GM18867 (cell line): ENCODE results near the gene DOCK4.

Source experiments
- ATAC-seq: cut with Tn5 transposase; IDR thresholded peaks from one replicate; pipeline ENCODE4 v1.9.1; 2021; ENCODE audit warnings: mild to moderate bottlenecking, moderate library complexity; ENCODE audit not compliant: unreplicated experiment

Gene DOCK4

DNA sequence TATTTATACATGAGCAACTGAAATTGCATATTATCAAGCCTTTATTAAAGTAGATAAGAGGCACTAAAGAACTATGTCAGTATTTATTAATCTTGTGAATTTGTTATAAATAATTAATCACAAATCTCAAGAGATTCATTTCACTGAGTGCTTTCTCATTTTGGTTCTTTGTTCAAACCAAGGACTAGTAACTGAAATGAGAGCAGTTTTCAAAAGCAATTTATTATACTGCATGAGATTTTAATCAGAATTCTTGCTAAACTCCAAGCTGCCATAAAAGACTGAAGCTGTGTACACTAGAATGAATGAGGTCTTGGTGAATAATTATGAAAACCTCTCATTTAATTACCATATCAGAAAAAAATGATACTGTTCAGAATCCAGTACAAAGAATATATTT is 419.1 kb downstream of the DOCK4 start:
- ATAC-seq = no peak

DNA sequence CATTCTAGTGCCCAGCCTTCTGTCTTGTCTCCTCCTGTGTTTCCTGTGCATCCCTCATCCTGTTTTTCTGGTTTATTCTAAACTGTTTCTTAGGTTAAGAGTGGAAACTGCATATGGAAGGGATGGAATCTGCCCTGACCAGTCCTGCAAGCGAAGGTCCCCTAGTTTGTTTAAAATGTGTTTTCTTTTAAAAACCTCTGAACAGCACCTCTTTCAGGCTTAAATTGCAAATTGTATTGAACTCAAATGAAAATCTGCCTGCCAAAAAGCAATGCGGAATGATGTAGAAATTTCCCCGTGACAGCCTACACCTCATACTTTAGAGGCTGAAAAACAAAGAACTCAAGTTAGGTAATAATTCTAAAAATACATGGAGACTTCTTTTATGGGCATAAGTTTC is 421.1 kb downstream of the DOCK4 start:
- no peak for ATAC-seq

DNA sequence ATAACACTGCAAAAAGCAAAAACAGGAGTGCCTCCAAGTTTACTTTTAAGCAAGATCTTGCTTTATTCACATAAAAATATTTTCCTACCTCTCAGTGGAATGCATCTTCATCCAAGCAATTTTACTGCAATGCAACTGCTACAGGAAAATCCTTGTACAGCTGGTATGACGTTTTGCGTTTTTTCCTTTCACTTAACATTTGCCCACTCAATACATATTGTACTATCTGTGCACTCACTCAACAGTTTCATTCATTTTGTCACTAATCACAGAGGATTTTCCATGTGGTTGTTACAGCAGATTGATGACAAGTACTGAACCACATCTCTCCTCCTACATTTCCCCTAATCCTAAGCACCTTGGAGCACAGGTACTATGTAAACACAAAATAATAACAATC is 421.9 kb downstream of the DOCK4 start:
- ATAC-seq = no peak

DNA sequence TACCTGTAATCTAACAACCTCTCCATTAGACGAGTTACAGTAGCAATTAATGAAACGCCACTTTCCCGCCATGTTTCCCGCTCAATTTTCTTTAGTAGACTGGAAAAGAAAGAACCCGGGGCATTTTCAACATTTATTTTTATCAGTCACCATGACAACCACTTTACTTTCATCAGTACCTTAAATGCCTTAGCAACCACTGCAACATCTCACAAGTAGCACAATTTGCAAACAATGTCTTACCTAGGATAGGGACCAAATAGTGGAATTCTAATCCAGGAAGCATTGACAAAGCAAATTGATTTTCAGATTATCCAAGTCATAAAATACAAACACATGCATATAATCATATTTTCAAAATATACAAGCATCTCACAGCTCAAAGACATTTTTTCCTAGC is 422.3 kb downstream of the DOCK4 start:
- ATAC-seq = no peak

DNA sequence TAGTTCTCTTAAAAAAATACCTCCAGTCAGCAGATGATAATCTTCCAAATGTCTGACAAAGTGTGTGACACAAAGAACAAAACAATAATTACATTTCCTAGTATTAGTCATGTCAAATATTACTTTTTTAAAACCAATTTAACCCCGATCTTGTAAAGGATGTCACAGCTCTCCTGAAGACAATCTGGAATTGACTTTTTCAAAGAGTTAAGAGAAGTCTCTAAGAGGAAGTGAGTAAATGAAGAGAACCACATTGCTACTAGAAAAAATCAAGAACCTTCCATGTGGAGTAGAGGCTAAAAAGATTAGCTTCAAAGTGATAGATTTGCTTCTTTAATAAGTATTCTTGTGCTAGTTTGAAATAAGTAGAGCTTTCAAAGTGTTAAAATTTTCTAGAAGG is 425.7 kb downstream of the DOCK4 start:
- ATAC-seq = peak; percentile 47

DNA sequence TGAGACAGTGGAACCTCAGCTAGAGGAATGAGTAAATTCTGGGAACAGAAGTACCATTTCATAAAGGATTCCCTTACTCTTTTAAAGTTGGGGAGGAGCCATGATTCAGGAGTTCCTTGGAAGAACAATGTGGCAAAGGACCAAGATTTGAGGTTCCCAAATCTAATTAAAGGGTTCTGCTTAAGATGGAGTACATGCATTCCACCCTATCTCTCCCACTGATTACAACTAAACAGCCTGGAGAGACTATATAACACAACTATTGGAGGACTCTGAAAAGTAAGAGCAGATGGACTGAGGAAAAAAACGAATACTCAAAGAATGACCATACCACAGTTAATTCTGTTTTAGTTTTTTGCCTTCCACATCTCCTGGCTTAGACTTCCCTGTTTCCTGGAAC is 431.0 kb downstream of the DOCK4 start:
- no peak for ATAC-seq

DNA sequence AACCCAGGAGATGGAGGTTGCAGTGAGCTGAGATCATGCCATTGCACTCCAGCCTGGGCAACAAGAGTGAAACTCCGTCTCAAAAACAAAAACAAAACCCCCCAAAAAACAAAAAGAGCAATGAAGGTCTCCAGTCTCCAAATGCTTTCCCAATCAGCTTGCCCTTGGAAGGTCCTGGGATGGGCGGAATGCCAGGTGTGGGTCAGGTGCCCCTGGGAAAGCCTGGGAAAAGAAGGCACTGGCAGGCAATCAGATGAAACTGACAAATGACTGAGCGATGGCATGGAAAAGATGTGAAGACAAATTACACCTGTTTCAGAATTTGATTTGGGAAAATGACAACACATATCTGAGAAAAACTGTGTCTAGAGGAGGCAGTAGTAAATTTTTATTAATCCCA is 433.5 kb downstream of the DOCK4 start:
- no peak for ATAC-seq

DNA sequence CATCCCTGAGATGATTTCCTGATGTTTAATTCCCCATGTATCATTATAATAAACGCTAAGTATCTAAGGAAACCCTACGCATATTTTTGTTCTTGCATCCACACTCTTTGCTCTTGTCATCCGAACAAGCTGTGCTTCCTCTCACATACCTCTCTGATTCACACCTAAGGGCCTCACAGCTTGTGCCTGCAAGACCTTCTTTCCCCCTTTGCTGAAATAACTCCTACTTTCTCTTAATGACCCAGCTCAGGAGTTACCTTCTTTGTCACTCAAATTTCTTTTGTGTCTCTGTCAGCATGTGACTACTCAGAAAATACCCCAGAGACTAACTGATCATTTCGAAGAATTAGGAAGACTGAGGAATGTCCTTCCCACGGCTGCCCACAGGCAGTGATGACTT is 434.6 kb downstream of the DOCK4 start:
- no peak for ATAC-seq

DNA sequence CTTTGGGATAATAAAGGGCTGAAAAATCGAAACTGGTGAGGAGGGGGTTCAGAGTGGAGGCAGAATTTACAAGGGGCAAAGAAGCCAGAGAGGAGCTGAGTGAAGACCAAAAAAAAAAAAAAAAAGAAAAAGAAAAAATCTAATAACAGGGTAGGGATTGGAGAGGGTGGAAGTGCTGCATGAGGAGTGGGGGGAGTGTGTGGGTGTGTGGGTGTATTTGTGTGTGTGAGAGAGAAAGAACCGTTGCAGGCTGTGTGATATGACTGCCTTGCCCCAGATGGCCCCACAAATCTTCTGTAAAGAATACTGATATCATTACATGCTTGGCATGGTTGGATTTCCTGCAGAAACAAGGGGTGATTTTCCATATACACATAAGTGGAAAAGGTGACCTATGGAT is 436.1 kb downstream of the DOCK4 start:
- no peak for ATAC-seq

DNA sequence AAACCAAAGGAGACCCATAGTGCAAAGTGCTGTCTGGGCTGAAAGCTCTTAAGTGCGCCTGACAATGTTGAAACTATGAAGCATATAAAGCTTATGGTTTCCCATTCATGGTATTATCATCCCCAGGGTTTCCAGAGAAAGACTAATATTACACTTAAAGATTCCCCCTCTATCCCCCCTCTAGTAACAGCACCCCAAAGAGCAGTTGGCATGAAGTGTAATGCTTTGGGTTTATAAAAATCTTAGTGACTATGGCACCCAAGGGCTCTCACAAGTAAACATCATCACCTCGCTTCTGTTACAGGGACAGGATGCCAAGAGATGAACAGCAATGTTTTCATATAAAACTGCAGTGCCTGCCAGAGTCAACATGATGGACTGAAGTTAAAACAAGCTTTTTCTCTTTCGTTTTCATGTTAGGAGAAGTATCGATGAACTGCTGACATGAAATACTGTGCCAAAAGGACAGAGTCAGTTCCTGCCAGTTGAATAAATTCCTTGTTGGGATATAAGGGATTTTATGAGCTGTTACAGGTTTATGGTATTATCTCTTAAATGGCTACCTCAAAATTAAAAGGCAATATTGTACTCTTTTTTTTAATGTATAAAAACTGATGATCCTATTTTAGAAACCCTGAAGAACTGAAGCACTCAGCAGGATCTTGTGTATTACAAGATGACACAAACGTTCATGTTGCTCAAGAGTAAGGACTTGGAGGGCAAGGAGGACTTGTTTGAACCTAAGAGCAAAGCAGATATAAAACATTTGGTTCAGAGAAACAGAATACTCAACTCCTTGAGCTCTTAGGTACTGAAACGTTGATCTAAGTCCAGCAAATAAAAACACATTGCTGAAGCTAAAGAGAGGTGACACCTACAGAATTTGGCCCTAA is 440.2 kb downstream of the DOCK4 start:
- no peak for ATAC-seq

DNA sequence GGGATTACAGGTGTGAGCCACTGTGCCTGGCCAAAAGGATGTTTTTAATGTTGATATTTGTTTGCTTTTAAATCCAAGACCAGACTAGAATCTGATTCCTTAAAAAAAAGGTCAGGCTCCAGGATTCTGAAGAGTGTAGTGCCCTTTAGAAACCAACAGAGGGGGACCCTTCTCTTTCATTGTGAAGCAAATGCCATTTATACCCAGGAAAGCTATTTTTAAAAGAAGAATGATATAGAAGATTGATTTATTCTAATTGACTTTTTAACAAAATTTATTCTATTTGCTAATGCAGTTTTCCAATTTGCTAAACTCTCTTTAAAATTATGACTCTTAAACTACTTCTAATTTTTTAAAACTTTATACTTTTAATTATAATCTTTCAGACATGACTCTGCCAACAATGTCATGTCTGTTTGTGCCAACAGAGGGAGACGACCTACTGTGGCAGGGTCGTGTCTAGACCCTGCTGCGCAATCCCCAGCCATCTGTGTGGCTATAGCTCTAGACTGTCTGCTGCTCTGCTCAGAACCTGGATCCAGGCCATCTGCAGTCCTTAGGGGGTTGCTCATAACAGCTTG is 442.9 kb downstream of the DOCK4 start:
- peak; percentile 63 for ATAC-seq

DNA sequence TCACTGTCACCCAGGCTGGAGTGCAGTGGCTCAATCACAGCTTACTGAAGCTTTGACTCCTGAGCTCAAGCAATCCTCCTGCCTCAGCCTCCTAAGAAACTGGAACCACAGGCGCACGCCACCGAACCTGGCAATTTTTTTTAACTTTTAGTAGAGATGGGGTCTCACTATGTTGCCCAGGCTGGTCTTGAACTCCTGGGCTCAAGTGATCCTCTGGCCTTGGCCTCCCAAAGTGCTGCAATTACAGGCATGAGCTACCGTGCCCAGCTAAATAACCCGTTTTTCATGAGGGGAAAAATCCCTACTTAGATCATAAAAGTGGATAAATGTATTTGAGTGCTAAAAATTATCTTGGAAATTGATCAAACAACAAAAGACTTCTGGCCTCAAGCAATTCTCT is 443.4 kb downstream of the DOCK4 start:
- no peak for ATAC-seq

DNA sequence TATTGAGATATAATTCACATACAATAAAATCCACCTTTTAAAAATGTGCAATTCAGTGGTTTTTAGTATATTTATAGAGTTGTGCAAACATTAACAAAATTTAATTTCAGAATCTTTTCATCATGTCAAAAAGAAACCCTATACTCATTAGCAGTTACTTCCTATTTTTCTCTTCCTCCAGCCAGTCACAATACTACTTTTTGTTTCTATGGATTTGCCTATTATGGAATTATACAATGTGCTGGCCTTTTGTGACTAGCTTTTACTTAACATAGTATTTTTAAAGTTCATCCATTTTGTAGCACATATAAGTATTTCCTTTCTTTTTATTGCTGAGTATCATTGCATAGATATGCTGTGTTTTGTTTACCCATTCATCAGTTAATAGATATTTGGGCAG is 444.0 kb downstream of the DOCK4 start:
- no peak for ATAC-seq

DNA sequence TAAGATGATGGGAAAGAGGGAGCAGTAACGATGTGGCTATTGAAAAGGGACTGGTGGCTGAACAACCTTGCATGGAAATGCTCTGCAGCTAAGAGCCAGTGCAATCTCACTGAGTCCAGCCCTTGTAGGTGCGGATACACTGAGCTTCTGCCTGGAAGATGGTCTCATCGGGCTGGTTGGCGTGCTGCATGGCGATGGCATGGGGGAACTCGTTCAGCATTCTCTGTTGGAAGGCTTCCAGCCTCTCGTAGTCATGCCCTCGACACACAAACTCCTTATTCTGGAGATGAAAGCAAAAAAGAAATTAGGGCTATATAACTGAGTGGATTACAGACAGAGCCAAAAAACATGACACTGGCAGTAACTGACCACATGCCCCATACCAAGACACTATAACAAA is 446.2 kb downstream of the DOCK4 start:
- no peak for ATAC-seq

DNA sequence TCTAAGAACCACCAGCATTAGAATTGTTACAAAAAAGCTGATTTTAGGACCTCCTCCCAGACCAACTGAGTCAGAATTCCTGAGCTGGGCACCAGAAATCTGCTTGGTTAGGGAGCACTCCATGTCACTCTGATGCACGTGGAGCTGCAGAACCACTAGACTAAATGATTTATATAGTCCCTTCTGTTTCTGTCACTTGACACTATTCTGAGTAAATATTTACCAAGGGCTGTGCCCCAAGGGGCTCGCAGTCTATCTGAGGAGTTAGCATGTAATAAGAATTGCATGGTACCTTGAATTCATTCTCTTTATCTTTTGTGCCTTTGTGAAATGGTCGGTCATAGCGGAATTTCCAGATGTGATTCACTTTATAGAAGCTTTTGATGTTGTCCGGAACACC is 447.9 kb downstream of the DOCK4 start:
- ATAC-seq = no peak

DNA sequence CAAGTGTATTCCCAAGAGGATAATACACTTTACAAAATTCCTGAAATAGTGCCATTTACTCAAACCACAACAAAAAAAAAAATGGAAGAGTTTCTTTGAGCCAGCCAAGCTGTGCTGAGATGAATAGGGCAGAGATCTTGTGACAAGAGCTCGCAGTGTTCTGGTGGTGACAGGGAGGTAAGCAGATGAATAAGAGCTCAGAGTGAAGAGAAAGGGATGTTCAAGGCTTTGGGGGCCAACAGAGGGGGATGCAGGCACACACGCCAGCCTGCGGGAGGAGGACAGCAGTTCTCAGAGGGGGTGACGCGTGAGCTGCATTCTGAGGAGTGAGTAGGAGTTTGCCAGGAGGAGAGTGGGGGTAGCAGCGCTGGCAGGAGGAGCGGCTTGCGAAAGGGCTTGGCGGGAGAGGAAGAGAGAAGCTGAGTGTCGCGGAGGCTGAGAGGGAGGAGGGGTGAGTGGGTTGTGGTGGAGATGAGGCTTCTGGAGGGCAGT is 449.5 kb downstream of the DOCK4 start:
- ATAC-seq = no peak

DNA sequence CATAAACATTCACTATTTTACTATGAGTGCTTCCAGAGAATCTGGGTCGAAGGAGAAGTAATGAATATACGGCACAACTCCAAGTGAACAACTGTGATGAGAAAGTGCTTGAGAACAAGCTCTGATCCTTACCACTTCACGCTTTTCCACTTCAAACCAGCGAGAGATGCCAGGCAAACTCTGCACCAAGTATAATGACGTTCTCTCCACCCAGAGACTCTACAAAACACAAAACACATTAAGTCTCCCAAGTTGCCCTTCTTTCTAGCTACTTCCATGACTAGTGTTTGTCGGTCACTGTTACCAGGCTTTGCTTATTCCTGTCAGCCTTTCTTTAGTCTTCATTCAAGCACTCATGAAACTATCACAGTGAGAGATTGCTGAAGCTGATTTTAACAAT is 450.8 kb downstream of the DOCK4 start:
- ATAC-seq = no peak

DNA sequence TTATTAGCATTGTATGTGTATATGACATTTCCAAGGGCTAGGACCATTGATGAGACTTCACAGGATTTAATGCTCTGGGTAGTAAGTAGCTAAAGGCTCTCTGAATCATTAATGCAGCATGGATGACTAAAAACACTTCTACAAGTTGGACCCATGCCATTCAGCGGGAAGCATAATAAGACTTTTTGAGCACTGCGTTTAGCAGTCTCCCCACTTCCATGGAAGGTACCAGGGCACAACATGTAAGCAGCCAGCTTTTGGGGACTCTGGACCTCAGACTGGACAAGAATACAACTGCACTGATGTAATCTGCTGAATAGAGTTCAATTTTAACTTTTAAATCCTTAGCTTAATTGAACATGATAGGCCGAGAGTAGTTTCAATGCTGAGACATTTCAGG is 452.2 kb downstream of the DOCK4 start:
- ATAC-seq = no peak

DNA sequence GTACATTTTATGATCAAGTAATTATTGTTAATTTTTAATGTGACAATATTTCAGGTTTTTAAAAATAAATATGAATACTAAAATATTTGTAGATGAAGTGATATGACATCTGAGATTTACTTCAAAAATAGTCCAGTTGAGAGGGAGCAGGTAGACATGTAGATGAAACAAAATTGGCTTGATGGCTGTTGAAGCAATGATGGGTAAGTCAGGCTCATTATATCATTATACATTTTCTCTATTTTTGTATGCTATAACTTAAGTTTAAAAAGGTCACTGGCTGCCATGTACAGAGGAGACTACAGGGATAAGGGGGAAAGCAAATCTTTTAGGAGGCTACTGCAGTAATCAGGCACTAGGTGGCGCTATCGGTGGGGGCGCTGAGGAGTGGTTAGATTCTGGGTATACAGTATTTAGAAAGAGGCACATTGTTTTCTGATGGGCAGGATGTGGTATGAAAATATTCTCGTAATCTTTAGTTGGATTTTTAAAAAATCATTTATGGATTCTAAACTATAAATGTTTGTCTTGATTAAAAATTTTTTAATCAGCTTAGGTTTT is 454.1 kb downstream of the DOCK4 start:
- peak; percentile 92 for ATAC-seq

DNA sequence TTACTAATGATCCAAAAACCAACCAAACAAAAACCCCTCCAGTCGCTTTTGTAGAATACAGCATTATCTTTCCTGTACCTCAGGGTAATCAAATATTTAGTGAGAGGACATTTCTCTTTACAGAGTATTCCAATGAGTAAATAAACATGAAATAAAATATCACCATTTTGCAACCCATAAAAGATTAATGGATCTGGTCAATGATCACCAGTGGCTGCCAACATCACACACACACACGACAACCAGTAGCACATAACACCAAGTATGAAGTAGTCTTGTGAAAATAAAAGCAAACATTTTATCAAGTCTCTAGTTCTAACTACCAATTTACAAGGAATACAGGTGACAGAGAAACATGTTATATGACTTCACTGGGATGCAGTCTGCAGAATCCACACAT is 455.3 kb downstream of the DOCK4 start:
- ATAC-seq = no peak

DNA sequence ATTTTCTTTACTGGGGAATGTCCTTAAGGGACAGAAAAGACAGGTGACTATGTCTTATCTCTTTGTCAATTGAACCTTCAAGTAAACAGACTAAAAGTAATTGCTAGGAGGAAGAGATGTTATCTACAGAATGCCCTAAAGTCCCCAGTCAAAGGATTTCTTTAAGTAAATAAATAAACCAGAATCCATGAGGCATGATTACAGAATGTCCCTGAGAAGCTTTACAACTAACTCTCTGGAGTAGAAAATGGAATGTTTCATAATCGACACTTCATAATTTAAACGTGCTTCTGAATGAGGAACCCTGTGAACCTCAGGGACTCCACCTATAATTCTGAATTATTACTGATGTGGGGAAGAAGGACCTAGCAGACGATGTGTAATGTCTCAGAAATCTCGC is 456.0 kb downstream of the DOCK4 start:
- no peak for ATAC-seq

DNA sequence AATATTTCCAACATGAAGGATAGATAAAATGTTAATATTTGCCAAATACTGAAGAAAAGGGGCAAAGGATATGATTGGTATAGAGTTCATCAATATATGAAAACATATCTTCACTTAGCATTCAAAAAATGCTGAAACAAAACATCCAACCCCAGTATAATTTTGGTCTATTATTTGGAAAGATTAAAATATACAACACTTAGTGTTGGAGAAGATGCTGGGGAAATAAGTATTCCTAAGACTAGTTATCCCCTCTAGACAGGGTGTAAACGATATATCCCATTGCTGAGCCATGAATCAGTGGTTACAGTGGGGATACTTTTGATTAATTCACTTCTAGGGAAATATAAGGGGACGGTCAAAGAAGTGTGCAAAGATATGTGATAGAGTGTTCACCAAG is 456.6 kb downstream of the DOCK4 start:
- ATAC-seq = no peak
